22Rv1 (cell line): ENCODE data around the gene FUCA2.
"Not testable (repeated sequence)": the region's sequence is repeated elsewhere in the genome, so short reads cannot be mapped to it uniquely, and the experiment has no call there.

ENCODE experiments used
- H3K27ac ChIP-seq: fragments of 450-650 bp; 2 replicates; pipeline ENCODE4 v1.5.1; 2017
- CTCF ChIP-seq: fragments of 450-650 bp; IDR thresholded peaks from 2 replicates; pipeline ENCODE4 v1.5.1; 2017; ENCODE audit warnings: mild to moderate bottlenecking
- ZFX ChIP-seq: fragments of 450-650 bp; IDR thresholded peaks from 2 replicates; pipeline ENCODE4 v1.6.1; 2017; ENCODE audit warnings: antibody characterized with exemption, borderline replicate concordance

Gene FUCA2

GRCh38 chr6:143476545-143476944 lies 35.0 kb downstream of the FUCA2 start:
- H3K27ac ChIP-seq = no peak overlapping the region
- TF ChIP-seq ZFX (no peak), CTCF (no peak)

- TF ChIP-seq CTCF (no peak), ZFX (no peak)
- H3K27ac ChIP-seq = no peak overlapping the region
Observed at GRCh38 chr6:143471822-143472221, 39.7 kb downstream of the FUCA2 start.

- H3K27ac ChIP-seq = not testable (repeated sequence)
Observed at GRCh38 chr6:143468823-143469222, 42.7 kb downstream of the FUCA2 start.

- H3K27ac ChIP-seq = no peak overlapping the region
- TF ChIP-seq CTCF (no peak), ZFX (no peak)
Observed at GRCh38 chr6:143468026-143468425, 43.5 kb downstream of the FUCA2 start.

- TF ChIP-seq ZFX (no peak), CTCF (no peak)
- H3K27ac ChIP-seq = no peak overlapping the region
Observed at GRCh38 chr6:143465546-143465945, 46.0 kb downstream of the FUCA2 start.

GRCh38 chr6:143457563-143458359 lies 53.8 kb downstream of the FUCA2 start:
- H3K27ac ChIP-seq = no peak overlapping the region
- TF ChIP-seq ZFX = no peak
- TF ChIP-seq CTCF = no peak

- TF ChIP-seq ZFX = no peak
- no peak for TF ChIP-seq CTCF
- peak overlapping the region; percentile 73 for H3K27ac ChIP-seq
Observed at GRCh38 chr6:143451531-143451930, 60.0 kb downstream of the FUCA2 start.
